ENCODE data around the gene SDCCAG8.

SDCCAG8 gene

GRCh38 chr1:243390162-243390791 is 134.4 kb downstream of the SDCCAG8 start:
- no peak for DNase-seq (ENCODE audit: low read depth in 2 of 2)

GRCh38 chr1:243391355-243391754 is 135.5 kb downstream of the SDCCAG8 start:
- no peak for DNase-seq (ENCODE audit: low read depth in 2 of 2)

- DNase-seq (ENCODE audit: low read depth in 2 of 2): no peak
These were observed 137.3 kb downstream of the SDCCAG8 start for GRCh38 chr1:243393096-243393495.

- no peak for DNase-seq (ENCODE audit: low read depth in 2 of 2)
These were observed 138.2 kb downstream of the SDCCAG8 start for GRCh38 chr1:243394066-243394465.

- no peak for DNase-seq (ENCODE audit: low read depth in 2 of 2)
These were observed 139.0 kb downstream of the SDCCAG8 start for GRCh38 chr1:243394601-243395464.

GRCh38 chr1:243396424-243396823 is 140.6 kb downstream of the SDCCAG8 start:
- DNase-seq (ENCODE audit: low read depth in 2 of 2): no peak

GRCh38 chr1:243396876-243397275 is 141.0 kb downstream of the SDCCAG8 start:
- DNase-seq (ENCODE audit: low read depth in 2 of 2): no peak

GRCh38 chr1:243397613-243398321 is 141.9 kb downstream of the SDCCAG8 start:
- no peak for DNase-seq (ENCODE audit: low read depth in 2 of 2)

GRCh38 chr1:243399561-243400155 is 143.8 kb downstream of the SDCCAG8 start:
- DNase-seq (ENCODE audit: low read depth in 2 of 2): no peak

GRCh38 chr1:243402868-243403267 is 147.0 kb downstream of the SDCCAG8 start:
- DNase-seq (ENCODE audit: low read depth in 2 of 2): no peak

- DNase-seq (ENCODE audit: low read depth in 2 of 2): no peak
These were observed 150.6 kb downstream of the SDCCAG8 start for GRCh38 chr1:243406424-243406823.

- no peak for DNase-seq (ENCODE audit: low read depth in 2 of 2)
These were observed 151.6 kb downstream of the SDCCAG8 start for GRCh38 chr1:243407284-243408018.

- no peak for DNase-seq (ENCODE audit: low read depth in 2 of 2)
These were observed 152.6 kb downstream of the SDCCAG8 start for GRCh38 chr1:243408479-243408878.

GRCh38 chr1:243409284-243409683 is 153.4 kb downstream of the SDCCAG8 start:
- no peak for DNase-seq (ENCODE audit: low read depth in 2 of 2)

- no peak for DNase-seq (ENCODE audit: low read depth in 2 of 2)
These were observed 155.6 kb downstream of the SDCCAG8 start for GRCh38 chr1:243411472-243411871.

- DNase-seq (ENCODE audit: low read depth in 2 of 2): no peak
These were observed 157.8 kb downstream of the SDCCAG8 start for GRCh38 chr1:243413431-243414151.

- DNase-seq (ENCODE audit: low read depth in 2 of 2): no peak
These were observed 158.3 kb downstream of the SDCCAG8 start for GRCh38 chr1:243414152-243414494.

- no peak for DNase-seq (ENCODE audit: low read depth in 2 of 2)
These were observed 160.0 kb downstream of the SDCCAG8 start for GRCh38 chr1:243415663-243416408.

GRCh38 chr1:243416495-243416894 is 160.7 kb downstream of the SDCCAG8 start:
- no peak for DNase-seq (ENCODE audit: low read depth in 2 of 2)
